Upper lobe of left lung (tissue), 6 donors: ENCODE data around the gene TNPO1. TPM values are rescaled to one million over a fixed set of nuclear protein-coding genes. Genes with fewer than 3 reads are reported as not detected.
A peak's percentile ranks its signal among the peaks of the same experiment; 100 is the strongest.
"Not testable (repeated sequence)": the region's sequence is repeated elsewhere in the genome, so short reads cannot be mapped to it uniquely, and the experiment has no call there.

Experiments used
- ATAC-seq, 2 donors: fragments of 200-7000 bp; cut with Tn5 transposase; one replicate each; pipeline ENCODE4 v1.9.1; 2022; ENCODE audit warnings: mild to moderate bottlenecking in 2 of 2, moderate library complexity in 2 of 2; ENCODE audit not compliant: low FRiP score in 2 of 2
- DNase-seq, 2 donors: peaks; one replicate each; pipeline ENCODE4 v3.0.0-alpha.2; 2019 to 2020
- H3K27ac ChIP-seq, 4 donors: fragments of 200-600 bp; sonication (generic); one replicate each; pipeline ENCODE4 v1.5.1; 2016 to 2019
- H3K27me3 ChIP-seq, 4 donors: fragments of 200-600 bp; sonication (generic); one replicate each; pipeline ENCODE4 v1.5.1; 2017 to 2019
- H3K36me3 ChIP-seq, 4 donors: fragments of 200-600 bp; sonication (generic); one replicate each; pipeline ENCODE4 v1.5.1; 2016 to 2019
- H3K4me1 ChIP-seq, 4 donors: fragments of 200-600 bp; sonication (generic); one replicate each; pipeline ENCODE4 v1.5.1; 2018 to 2019
- H3K4me3 ChIP-seq, 4 donors: fragments of 200-600 bp; sonication (generic); one replicate each; pipeline ENCODE4 v1.5.1; 2017 to 2019; ENCODE audit warnings: mild to moderate bottlenecking in 2 of 4, moderate library complexity in 1 of 4
- H3K9me3 ChIP-seq, 4 donors: fragments of 200-600 bp; sonication (generic); one replicate each; pipeline ENCODE4 v1.5.1; 2018 to 2019
- CTCF ChIP-seq, 6 experiments: fragments of 450-650 bp in 4 of 6; fragments of 200-600 bp in 2 of 6; sonication (generic) in 2 of 6; IDR thresholded peaks; one replicate each; pipeline ENCODE4 v1.5.1; 2016 to 2019; ENCODE audit warnings: antibody characterized with exemption in 6 of 6
- EP300 ChIP-seq, 4 donors: sonication (generic); formaldehyde crosslinking; IDR thresholded peaks; one replicate each; pipeline ENCODE4 v1.5.1; 2017; ENCODE audit warnings: antibody characterized with exemption in 4 of 4, control low read depth in 2 of 4
- POLR2A ChIP-seq, 4 donors: fragments of 450-650 bp; IDR thresholded peaks; one replicate each; pipeline ENCODE4 v1.5.1; 2016 to 2017; ENCODE audit warnings: antibody characterized with exemption in 4 of 4, mild to moderate bottlenecking in 2 of 4
- POLR2AphosphoS5 ChIP-seq, 2 donors: sonication (generic); formaldehyde crosslinking; IDR thresholded peaks; one replicate each; pipeline ENCODE4 v1.5.1; 2017; ENCODE audit warnings: antibody characterized with exemption in 2 of 2
- WGBS, 2 donors: methylation state at CpG; one replicate each; pipeline ENCODE4 v1.1.5; 2017 to 2018; 5-methylcytosine and 5-hydroxymethylcytosine counted together
- total RNA-seq, 6 donors: library from RNA; depleted of rRNA in 4 of 6; stranded (reverse); fragments of >200 nt in 4 of 6; gene quantifications; one replicate each; pipeline versions ENCODE4 v1.1.0 to v1.2.1, GENCODE V29; 2016 to 2021
- donor health status: DM: no; HTN: no; CAD: no; lungs with moderate emphysema.
- donor health status: DM: no; HTN: yes; CAD: no; lungs with severe emphysema.

Gene TNPO1
- total RNA-seq, 6 donors from 2014 or later: 39.5 to 150 (median 70.9) TPM

- Histone ChIP-seq H3K9me3 (no peaks in the 10 kb centered on the region), H3K36me3 (no peaks in the 10 kb centered on the region), H3K27ac (peak overlapping the region in 1 of 4 donors; percentile 35), H3K4me1 (peaks cover 0 to 9% (median 4%) of the 10 kb centered on the region in 4 donors), H3K27me3 (no peaks in the 10 kb centered on the region), H3K4me3 (no peak overlapping the region)
- DNase-seq: no peak
- TF ChIP-seq CTCF (IDR thresholded peaks at IDR 0.05) (no peak), POLR2AphosphoS5 (IDR thresholded peaks at IDR 0.05) (no peak), POLR2A (IDR thresholded peaks at IDR 0.05) (no peak), EP300 (IDR thresholded peaks at IDR 0.05) (no peak)
- ATAC-seq: no peak
- 93 to 100% methylated on average over 2 of the region's 2 CpGs for WGBS, 2 donors
Observed at GRCh38 chr5:72921886-72922285, 105.4 kb downstream of the TNPO1 start.

- no peak overlapping the region for H3K27ac ChIP-seq
- 79 to 83% methylated on average over 1 of the region's 1 CpG for WGBS, 2 donors
- no peak overlapping the region for H3K4me3 ChIP-seq
- peaks cover 0 to 9% (median 4%) of the 10 kb centered on the region in 4 donors for H3K4me1 ChIP-seq
- no peak for TF ChIP-seq POLR2AphosphoS5 (IDR thresholded peaks at IDR 0.05)
- no peak for TF ChIP-seq CTCF (IDR thresholded peaks at IDR 0.05)
- TF ChIP-seq POLR2A (IDR thresholded peaks at IDR 0.05): no peak
- TF ChIP-seq EP300 (IDR thresholded peaks at IDR 0.05): no peak
- H3K36me3 ChIP-seq: no peaks in the 10 kb centered on the region
- ATAC-seq: no peak
- H3K27me3 ChIP-seq: no peaks in the 10 kb centered on the region
- H3K9me3 ChIP-seq: no peaks in the 10 kb centered on the region
- no peak for DNase-seq
Observed at GRCh38 chr5:72922422-72922821, 106.0 kb downstream of the TNPO1 start.

- Histone ChIP-seq H3K27ac (no peak overlapping the region), H3K36me3 (no peaks in the 10 kb centered on the region), H3K4me3 (no peak overlapping the region), H3K27me3 (no peaks in the 10 kb centered on the region), H3K4me1 (peaks cover 0 to 9% (median 4%) of the 10 kb centered on the region in 4 donors), H3K9me3 (no peaks in the 10 kb centered on the region)
- ATAC-seq: peak in 1 of 2 donors; percentile 62
- DNase-seq: peak in 1 of 2 donors; percentile 75
- TF ChIP-seq CTCF (IDR thresholded peaks at IDR 0.05): no peak
- no peak for TF ChIP-seq EP300 (IDR thresholded peaks at IDR 0.05)
- TF ChIP-seq POLR2A (IDR thresholded peaks at IDR 0.05): no peak
- TF ChIP-seq POLR2AphosphoS5 (IDR thresholded peaks at IDR 0.05): no peak
- 86 to 97% methylated on average over 10 to 32 of the region's 33 CpGs for WGBS, 2 donors
Observed at GRCh38 chr5:72925336-72926010, 109.0 kb downstream of the TNPO1 start.

- H3K36me3 ChIP-seq, ATAC-seq, H3K27me3 ChIP-seq, H3K9me3 ChIP-seq, DNase-seq, H3K27ac ChIP-seq, H3K4me3 ChIP-seq, H3K4me1 ChIP-seq: not testable (repeated sequence)
- 98 to 100% methylated on average over 2 of the region's 2 CpGs for WGBS, 2 donors
Observed at GRCh38 chr5:72932686-72933085, 116.2 kb downstream of the TNPO1 start.

- not testable (repeated sequence) for H3K27me3 ChIP-seq, H3K9me3 ChIP-seq, ATAC-seq, H3K36me3 ChIP-seq, H3K27ac ChIP-seq, H3K4me3 ChIP-seq
- WGBS, 2 donors: 92 to 96% methylated on average over 2 to 25 of the region's 32 CpGs
- peaks cover 12 to 22% (median 17%) of the 10 kb centered on the region in 4 donors for H3K4me1 ChIP-seq
- DNase-seq: peak in 1 of 2 donors; percentile 77
Observed at GRCh38 chr5:72934953-72935725, 118.7 kb downstream of the TNPO1 start.
